Measurements from ENCODE around the gene BTBD17.

GRCh38 chr17:74408262-74408661 is 46.6 kb upstream of the BTBD17 start:
- TF ChIP-seq JUND (IDR thresholded peaks at IDR 0.05) (no peak), CTCF (IDR thresholded peaks at IDR 0.05) (no peak), GABPA (IDR thresholded peaks at IDR 0.05; ENCODE audit: low read depth) (no peak), RAD21 (IDR thresholded peaks at IDR 0.05; ENCODE audit: low read length) (no peak), MXI1 (IDR thresholded peaks at IDR 0.05; ENCODE audit: low read depth, low read length) (no peak)
